ENCODE measurements around the gene CSF1R. TPM values are rescaled to one million over a fixed set of nuclear protein-coding genes. Genes with fewer than 3 reads are reported as not detected.
"Not testable (repeated sequence)": the region's sequence is repeated elsewhere in the genome, so short reads cannot be mapped to it uniquely, and the experiment has no call there.

The CSF1R gene
- total RNA-seq, 1 experiment from 2014 or later = not detected

DNA sequence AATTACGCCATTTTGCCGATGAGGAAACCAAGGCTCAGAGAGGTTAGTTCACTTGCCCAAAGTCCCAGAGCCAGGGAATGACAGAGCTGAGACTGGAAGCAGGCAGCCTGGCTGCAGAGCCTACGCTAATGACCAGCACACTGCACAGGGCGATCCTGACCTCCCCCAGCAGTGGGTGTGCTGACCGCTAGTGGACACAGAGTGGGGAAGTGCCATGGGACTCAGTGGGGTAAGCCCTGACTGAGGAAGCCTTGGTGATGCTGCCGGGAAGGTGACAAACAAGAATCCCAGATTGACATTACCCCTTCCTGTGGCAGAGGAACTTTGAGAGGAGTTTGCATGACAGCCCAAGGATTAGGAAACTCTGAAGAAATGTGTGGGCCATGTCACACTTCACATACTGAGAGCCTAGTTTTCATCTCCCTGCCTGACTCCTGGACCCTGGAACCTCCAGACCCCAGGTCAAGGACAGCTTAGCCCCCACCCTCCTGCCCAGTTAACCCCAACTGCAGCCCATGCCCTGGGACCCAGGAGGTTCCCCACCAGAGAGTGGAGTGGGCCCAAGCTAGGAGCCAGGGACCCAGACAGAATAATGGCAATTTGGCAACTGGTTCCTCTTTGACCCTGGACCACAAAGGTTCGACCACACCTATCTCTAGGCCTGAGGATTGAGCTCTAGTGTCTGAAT, 19.7 kb upstream of the CSF1R start:
- no peak for DNase-seq (ENCODE audit: extremely low read depth, low read depth)

DNA sequence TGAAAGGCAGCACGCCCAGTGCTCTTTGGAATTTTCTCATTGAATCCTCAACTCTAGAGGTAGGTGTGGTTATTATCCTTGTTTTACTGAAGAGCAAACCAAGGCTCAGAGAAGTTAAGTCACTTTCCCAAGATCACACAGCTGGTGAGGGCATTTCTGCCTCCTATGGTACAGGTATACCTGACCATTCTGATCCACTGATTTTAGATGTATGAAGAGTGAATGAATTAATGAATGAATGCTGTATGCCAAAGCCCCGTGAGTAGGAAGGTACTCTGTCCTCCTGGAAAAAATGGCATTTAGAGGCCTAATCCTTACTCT, 18.2 kb upstream of the CSF1R start:
- no peak for DNase-seq (ENCODE audit: extremely low read depth, low read depth)

DNA sequence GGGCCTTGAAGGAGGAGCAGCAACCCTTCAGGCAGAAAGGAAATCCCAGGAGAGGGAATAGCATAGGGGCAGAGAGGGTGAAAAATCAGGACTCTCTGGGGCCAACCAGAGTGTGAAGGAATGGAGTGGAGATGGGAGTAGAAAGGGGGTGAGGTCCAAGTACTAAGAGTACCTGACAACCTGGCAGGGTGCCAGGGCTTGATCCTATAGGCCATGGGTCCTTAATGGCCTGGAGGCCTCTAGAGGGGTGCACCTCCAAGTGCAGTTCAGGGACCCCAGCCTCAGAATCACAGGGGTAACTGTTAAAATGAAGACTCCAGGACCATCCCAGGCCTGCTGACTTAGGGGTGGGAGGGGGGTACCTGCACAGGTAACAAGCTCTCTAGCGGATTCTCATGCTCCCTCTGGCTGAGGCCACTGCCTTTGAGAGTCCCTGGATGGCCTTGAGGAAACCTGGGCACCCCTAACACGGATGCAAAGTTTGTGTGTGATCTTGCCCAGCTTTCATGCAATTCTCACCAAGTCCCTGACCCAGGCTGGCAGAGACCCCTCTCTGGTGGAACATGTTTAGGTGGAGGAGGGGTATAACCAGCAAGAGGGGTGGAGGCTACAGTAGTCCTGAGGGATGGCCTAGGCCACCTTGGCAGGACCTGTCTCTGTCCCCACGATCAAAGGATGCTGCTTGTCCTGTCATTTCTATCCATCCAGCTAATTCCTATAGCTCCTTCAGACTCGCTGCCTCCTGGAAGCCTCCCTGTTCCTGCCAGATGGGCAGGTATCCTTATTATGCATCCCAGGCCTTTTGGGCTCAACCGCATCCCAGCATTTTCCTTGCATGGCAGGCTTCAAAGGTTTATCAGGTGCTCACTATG, 17.6 kb upstream of the CSF1R start:
- no peak for DNase-seq (ENCODE audit: extremely low read depth, low read depth)

DNA sequence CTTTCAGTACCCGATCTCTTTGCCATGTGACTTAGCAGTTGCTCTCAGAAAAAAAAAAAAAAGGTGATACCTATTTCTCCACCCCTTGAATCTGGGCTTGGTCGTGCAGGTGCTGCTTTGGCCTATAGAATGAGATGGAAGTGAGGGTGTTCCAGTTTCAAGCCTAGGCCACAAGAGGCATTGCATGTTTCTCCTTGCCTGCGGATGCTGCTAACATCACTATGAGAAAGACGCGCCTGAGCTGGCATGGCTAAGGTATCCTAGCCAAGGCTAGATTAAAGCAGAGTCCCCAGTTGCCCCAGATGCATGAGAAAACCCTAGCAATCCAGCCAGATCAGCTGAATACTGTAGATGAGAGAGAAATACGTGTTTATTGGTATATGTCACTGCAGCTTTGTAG, 14.7 kb upstream of the CSF1R start:
- DNase-seq (ENCODE audit: extremely low read depth, low read depth) = no peak

DNA sequence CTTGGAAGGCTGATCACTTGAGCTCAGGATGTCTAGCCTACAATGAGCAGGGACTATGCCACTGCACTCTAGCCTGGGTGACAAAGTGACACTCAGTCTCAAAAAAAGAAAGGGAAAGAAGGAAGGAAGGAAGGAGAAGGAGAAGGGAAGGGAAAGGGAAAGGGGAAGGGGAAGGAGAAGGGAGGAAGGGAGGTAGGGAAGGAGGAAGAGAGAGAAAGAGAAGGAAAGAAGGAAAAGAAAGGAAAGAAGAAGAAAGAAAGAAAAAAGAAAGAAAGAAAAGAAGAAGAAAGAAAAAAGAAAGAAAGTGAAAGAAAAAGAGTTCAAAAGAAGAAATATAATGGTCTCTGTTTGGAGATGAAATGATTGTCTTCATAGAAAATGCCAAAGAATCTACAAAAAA, 10.8 kb upstream of the CSF1R start:
- no peak for DNase-seq (ENCODE audit: extremely low read depth, low read depth)

DNA sequence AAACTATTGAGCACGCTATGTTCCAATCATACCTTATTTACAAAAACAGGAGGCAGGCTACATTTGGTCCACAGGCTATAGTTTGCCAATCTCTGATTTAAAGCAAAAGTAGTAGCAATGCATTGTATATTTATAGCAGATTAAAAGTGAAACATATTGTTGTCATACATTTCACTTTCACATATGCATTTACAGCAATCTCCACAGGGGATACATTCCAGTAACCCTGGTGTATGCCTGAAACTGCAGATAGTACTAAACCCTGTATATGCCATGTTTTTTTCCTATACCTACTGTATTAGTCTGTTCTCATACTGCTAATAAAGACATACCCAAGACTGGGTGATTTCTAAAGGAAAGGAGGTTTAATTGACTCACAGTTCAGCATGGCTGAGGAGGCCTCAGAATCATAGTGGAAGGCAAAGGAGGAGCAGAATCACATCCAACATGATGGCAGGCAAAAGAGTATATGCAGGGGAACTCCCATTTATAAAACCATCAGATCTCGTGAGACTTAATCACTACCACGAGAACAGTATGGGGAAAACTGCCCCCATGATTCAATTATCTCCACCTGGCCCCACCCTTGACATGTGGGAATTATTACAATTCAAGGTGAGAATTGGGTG, 5.9 kb upstream of the CSF1R start:
- DNase-seq (ENCODE audit: extremely low read depth, low read depth) = no peak

DNA sequence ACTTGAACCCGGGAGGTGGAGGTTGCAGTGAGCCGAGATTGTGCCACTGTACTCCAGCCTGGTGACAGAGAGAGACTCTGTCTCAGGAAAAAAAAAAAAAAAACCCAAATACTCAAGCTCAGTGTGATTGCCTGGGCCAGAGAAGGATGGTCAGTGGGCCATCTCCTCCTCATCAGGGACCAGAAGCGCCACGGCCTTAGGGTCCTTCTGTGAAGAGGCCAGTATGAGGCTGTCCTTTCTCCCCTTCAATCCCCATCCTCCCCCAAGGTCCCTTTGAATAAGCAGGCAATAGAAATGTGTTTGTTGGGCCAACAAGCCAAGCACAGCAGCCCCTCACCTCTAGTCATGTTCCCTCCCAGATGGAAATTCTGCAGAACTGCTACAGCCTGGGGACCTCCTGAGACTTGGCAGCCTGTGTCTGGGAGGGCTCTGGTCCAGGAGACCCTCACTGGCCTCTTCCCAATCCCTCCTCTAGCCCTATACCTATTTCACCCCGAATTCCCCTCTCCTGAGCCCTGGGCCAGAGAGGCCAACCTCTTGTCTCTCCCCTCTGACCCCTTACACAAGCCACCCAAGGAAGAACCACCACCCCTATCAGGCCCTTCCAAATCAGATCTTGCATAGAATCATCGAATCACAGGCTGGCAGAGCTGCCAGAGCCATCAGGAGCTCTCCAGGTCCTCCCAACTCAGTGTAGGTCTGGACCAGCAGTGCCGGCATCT, 1.0 kb downstream of the CSF1R start:
- DNase-seq (ENCODE audit: extremely low read depth, low read depth) = no peak

DNA sequence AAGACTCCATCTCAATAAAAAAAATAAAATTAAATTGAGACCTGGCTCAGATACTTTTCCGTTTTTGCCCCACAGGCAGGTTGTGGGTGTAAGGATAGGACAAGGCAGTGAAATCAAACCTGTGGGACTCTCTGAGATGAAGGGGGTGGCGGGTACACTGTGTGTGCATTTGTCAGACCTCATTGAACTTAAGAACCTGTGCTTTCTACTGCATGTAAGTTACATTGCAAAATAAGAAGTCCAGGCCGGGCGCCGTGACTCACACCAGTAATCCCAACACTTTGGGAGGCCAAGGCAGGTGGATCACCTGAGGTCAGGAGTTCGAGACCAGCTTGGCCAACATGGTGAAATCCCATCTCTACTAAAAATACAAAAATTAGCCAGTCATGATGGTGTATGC, 1.6 kb downstream of the CSF1R start:
- not testable (repeated sequence) for DNase-seq (ENCODE audit: extremely low read depth, low read depth)

DNA sequence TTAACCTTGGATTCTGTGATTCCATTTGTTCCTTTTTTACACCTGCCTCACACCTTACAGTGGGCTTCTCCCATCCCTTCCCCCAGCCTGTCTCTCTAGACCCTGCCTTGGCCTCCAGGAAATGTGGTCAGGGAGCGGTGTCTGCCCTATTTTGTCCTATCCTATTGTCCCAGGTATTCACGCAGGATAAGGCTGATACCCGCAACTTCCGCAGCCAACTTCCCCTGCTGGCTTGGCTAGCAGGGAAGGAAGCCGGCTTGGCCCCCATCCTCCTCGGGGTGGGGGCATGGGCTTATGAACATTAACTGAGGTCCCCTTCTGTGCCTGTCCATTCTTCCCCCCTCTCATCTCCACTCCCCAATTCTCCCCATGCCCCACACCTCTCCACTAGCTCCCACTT, 3.5 kb downstream of the CSF1R start:
- no peak for DNase-seq (ENCODE audit: extremely low read depth, low read depth)

DNA sequence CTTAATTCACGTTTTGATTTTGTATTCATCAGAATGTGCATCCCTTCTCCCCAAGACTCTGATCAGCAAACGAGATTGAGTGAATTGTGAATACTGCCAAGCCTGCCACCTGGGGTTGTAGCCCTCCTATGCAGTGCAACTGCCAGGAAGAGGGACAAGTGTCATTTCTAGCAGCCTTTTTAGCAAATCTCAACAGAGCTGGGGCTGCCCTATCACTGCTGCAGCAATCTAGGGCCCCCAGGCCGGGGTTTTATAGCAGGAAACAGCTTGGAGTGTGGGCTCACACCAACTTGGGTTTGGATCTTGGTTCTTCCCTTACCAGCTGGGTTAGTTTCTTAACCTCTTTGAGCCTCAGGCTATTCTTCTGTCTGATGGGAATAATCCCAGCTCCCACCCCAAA, 4.0 kb downstream of the CSF1R start:
- DNase-seq (ENCODE audit: extremely low read depth, low read depth) = no peak

DNA sequence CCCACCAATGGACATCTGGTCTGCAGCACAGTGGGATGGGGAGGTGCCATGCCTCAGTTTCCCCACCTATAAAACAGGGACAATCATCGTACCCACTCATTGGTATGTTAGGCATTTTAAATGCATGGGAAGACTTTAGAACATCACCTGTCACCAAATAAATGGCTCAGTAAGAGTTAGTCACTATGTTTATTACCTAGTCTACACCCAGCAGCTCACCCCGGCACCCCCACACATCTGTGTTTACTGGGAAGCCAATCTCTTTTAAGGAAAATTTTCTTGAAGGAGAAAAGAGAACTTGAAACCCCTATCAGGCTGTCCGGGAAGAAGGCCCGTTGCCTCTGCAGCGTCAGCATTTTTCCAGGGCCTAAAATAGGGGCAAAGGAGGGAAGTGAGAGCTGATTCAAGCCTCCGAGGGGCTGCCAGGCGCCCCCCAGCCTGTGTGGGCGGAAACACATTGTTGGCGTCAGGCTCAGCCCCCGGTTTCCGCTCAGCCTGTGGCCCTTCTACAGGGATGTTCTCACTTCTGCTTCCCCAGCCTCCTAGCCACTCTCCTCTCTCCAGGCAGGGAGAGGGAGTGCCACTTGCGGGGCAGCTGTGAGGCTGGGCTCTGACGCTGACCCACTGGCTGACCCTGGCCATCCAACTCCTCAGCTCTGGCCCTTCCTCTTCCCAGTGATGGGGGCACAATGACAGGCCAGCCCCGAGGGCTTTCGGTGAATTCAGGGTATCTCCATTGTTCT, 4.6 kb downstream of the CSF1R start:
- DNase-seq (ENCODE audit: extremely low read depth, low read depth) = no peak

DNA sequence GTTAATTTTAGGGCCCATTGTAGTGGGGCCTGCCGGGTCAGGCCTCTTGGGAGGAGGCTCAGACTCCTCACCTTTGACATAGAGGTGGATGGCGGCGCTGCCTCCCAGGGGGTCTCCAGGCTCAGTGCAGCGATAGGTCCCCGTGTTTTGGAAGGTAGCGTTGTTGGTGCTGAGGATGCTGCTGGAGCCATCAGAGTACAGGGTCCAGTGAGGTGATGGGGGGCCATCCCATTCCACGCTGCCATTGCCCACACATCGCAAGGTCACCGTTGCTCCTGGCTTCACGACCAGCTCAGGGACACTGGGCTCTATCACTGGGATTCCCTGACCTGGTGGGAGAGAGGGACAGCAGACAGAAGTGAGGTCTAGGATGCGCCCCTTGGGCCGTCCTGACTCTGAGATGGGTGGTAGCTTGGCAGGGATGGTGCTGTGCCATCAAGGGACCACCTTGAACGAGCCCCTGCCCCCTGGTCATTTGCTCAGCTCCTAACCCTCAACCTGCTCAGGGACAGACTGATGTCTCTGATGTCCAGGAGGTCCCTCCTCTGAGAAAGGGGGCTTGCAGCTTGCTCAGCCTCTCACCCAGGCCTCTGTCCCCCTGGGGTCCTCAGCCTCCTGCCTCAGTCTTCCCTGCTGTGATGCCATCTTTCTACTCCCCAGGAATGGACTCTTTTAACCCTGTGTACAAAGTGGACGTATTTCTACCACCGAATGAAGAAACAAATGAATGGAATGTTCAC, 5.5 kb downstream of the CSF1R start:
- DNase-seq (ENCODE audit: extremely low read depth, low read depth) = no peak

DNA sequence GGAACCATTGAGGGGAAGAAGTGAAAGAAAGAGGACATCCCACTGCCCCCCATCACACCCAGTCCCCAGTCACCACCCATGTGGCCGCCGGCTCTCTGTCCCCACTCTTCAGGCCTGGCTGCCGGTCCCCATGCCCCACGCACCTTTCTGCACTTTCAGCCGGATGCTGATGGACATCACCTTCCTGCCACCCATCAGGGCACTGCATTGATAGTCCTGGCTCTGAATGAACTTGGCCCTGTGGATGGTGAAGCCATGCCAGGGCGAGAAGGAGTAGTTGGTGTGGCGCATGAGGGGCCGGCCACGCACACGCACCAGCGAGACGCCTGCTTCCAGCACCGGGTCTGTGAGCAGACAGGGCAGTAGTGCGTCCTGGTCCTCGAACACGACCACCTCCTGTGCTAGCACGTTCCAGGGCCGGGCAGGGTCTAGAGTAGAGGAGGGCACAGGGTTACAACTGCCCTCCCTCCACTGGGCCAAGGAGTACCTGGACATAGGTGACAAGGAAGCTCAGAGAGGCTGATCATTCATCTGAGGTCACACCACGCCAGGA, 6.4 kb downstream of the CSF1R start:
- DNase-seq (ENCODE audit: extremely low read depth, low read depth) = no peak

DNA sequence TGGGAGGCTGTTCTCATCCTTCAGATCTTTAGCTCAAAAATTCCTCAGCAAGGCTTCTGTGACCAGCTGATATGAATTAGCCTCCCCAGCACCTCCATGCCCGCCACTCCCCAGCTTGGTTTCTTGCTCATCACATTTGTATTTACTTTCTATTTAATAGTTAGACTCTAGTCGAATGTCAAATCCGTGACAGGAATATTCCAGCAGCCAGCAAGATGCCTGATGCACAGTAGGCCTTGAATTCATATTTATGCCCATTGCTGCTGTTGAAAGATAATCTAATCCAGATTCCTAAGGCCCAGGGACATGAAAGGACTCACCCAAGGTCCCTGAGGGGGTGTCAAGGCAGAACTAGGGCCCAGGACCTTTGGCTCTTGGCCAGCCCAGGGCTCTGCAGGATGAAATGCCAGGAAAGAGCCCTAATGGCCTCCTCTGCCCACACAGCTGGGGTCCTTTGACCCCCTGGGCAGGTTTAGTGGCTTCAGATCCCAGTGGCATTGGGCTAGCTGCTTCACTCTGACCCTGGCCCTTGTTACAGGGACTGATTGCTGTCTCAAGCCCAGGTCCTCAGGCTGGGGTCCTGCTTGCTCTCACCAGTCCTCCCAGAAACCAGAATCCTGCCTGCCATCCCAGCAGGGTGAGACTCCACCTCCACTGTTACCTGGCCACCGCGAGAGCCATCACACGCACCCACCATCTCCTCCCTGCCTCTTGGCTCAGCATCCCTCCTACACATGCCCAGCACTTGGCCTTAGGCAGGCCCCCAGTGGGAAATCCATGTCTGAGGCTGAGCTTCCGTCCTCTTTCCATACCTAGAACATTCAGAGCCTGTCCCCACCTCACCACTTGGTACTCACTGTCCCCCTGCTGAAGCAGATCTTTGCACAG, 7.3 kb downstream of the CSF1R start:
- DNase-seq (ENCODE audit: extremely low read depth, low read depth) = no peak

DNA sequence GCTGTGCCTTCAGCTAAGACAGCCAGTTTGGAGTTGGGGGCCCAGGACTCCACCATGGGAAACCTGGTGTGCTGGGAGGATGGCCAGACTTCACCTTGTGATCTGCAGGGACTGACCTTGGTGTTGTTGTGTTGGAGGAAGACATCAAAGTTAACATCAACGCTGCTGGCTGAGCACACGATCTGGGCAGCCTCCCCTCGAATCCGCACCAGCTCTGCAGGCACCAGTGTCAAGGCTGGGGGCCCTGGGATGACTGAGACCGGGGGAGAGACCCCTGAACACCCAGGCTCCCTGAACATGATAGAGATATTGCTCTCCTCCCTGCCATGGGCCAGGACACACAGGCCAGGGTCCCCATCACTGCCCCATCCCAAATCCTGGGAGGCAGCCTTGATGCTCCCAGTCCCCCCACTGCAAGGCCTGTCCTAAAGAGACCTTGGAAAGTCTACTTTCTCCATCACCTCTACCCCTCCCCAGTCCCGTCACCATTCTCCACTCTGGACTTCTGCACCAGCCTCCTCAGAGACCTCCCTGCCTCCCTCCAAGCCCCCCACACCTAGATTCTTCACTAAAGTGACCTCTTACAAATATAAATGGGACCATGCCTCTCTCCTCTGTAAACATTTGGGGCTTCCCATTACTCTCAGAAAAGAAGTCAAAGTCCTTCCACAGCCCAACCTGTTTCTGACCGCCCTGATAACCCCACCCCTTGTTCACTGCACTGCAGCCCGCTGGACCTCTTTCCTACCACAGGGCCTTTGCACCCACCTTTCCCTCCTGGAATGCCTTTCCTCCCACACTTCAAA, 8.2 kb downstream of the CSF1R start:
- no peak for DNase-seq (ENCODE audit: extremely low read depth, low read depth)

DNA sequence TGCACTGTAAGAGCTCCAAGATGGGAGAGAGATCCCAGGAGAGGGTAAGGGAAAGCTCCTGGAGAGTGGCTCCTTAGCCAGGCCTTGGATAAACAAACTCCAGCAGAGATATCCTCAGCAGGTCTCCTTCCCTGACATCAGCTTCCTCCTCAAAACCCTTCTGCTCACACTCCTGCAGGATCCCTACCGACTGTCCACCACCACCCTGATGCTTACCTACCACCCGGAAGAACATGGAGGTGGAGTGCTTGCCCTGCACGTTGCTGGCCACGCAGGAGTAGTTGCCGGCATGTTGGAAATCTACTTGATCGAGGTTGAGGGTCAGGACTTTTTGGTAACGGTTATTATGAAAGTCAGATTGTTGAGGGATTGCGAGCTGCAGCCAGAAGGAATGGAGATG, 9.3 kb downstream of the CSF1R start:
- DNase-seq (ENCODE audit: extremely low read depth, low read depth) = no peak

DNA sequence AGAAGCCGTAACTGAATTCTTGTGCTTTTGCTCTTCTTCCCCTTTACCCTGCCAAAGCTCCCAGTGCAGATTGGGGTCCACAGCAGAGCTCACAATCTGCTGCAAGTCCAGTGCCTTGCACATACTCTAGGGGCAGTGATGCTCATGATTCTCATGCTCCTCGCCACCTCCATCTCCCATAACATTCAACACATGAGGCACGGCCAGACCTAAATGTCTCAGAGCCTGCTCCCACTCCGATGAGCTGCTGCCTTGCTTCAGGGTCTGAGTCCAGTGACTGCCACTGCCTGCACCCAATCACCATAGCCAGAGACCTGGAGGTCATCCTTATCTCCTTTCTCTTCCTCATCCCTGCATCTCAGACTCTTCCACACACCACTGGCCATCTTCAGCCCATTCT, 10.5 kb downstream of the CSF1R start:
- no peak for DNase-seq (ENCODE audit: extremely low read depth, low read depth)

DNA sequence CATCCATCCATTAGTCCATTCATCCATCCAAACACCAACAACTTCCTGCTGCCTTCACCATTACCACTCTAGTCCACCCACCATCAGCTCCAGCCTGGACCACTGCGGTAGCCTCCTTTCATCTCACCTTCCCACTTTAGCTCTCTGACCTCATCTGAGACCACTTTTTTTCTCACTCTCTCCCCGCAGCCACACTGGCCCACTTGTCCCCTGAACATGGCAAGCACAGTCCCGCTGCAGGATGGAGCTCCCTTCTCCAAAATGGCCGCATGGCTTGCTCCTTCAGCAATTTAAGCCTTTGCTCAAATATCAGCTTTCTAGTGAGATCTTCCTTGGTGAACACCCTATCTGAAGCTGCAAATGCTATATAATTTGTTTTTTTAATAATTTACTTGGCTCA, 11.1 kb downstream of the CSF1R start:
- no peak for DNase-seq (ENCODE audit: extremely low read depth, low read depth)

All from NCI-H460 (cell line).